C4-2B (cell line): ENCODE measurements around the gene CD44.

Experiments used
- ZFX ChIP-seq: fragments of 450-650 bp; IDR thresholded peaks from 2 replicates; pipeline ENCODE4 v1.6.1; 2017
- TF ChIP-seq, protein P1 (sequence below): fragments of 450-650 bp; conservative IDR thresholded peaks from 2 replicates; pipeline ENCODE4 v1.5.1; 2017; ENCODE audit warnings: mild to moderate bottlenecking

DNA sequence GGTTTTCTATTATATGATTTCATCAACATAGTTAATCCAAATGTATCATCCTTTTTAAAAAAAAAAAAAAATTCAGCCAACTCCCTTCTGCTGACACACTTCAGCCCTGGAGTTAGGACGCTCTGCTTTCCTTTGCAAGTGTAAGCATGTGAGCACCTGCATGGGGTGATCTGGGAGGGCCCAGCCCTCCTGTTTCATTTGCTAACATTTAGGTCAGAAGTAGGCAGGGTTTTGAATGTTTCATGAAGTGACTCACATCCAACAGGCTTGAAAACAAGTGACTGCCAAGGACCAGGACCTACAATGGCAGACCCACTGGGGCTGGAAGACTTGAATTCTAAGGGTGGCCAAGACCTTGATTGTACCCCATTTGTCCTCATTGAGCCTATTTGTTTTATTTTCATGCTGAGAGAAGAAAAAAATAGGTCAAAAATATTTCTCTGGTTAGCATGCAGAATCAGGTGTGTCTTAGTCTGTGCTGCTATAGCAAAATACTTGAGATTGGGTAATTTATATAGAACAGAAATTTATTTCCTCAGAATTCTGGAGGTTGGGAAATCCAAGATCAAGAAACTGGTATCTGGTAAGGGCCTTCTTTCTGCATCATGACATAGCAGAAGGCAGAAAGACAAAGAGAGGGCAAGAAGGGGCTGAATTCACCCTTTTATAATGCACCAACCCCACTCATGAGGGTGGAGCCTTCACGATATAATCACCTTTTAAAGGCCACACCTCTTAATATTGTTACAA, 137.6 kb downstream of the CD44 start:
- TF ChIP-seq, protein P1, sequence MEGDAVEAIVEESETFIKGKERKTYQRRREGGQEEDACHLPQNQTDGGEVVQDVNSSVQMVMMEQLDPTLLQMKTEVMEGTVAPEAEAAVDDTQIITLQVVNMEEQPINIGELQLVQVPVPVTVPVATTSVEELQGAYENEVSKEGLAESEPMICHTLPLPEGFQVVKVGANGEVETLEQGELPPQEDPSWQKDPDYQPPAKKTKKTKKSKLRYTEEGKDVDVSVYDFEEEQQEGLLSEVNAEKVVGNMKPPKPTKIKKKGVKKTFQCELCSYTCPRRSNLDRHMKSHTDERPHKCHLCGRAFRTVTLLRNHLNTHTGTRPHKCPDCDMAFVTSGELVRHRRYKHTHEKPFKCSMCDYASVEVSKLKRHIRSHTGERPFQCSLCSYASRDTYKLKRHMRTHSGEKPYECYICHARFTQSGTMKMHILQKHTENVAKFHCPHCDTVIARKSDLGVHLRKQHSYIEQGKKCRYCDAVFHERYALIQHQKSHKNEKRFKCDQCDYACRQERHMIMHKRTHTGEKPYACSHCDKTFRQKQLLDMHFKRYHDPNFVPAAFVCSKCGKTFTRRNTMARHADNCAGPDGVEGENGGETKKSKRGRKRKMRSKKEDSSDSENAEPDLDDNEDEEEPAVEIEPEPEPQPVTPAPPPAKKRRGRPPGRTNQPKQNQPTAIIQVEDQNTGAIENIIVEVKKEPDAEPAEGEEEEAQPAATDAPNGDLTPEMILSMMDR: no peak
- no peak for TF ChIP-seq ZFX
